SH-SY5Y (cell line): ENCODE measurements around the gene FRY.

Experiments
- GATA2 ChIP-seq: IDR thresholded peaks from 2 replicates; pipeline ENCODE4 v1.6.1; 2011; ENCODE audit warnings: mild to moderate bottlenecking, low read depth, low read length
- GATA3 ChIP-seq: IDR thresholded peaks from 2 replicates; pipeline ENCODE4 v1.6.1; 2011; ENCODE audit warnings: low read depth, mild to moderate bottlenecking, low read length, moderate library complexity

DNA sequence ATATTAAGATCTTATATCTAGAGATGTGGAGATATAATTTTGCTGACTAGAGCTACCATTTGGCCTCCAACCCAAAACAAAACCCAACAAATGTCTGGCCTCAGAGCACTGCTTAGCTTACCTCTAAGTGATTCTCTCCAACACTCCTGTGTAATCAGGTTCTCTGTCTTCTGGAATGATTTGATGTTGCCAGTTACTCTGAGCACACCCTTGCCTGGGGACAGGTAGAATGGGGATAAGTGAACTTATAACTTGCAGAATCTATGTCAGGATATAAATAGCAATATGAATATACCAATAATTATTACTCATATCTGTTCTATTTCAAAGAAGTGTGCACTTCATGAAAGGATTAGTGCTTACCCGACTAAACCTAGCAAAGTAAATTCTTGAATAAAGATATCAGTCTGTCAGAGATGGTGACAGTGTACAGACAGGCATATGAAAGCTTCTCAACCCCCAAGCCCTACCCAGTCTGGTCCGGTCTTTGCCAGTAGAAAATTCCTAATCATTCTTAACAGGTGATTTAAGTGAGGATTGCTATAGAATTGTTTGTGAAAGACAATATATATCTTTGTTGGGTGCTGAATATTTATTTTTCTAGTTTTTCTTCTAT, 250.6 kb downstream of the FRY start:
- TF ChIP-seq GATA2 (no peak), GATA3 (no peak)
